Epithelial cell of prostate (primary cell): ENCODE measurements around the gene DOCK9.
A peak's percentile ranks its signal among the peaks of the same experiment; 100 is the strongest.

ENCODE experiments used
- DNase-seq: peaks from one replicate; pipeline ENCODE4 v3.0.0-alpha.2; 2011; ENCODE audit warnings: low read depth, low spot score
- H3K27ac ChIP-seq: fragments of 450-650 bp; 2 replicates; pipeline ENCODE4 v1.5.1; 2017; ENCODE audit warnings: mild to moderate bottlenecking

Gene DOCK9

GRCh38 chr13:98998831-98999638, 21.2 kb upstream of the DOCK9 start:
- no peak for DNase-seq
- H3K27ac ChIP-seq: peak overlapping the region; percentile 66

GRCh38 chr13:98997738-98998641, 20.1 kb upstream of the DOCK9 start:
- no peak for DNase-seq
- H3K27ac ChIP-seq: peak overlapping the region; percentile 66

GRCh38 chr13:98997011-98997730, 19.3 kb upstream of the DOCK9 start:
- H3K27ac ChIP-seq: peak overlapping the region; percentile 66
- DNase-seq: no peak

- DNase-seq: no peak
- H3K27ac ChIP-seq: no peak overlapping the region
These were observed 18.2 kb upstream of the DOCK9 start for GRCh38 chr13:98996046-98996445.

- no peak overlapping the region for H3K27ac ChIP-seq
- no peak for DNase-seq
These were observed 17.0 kb upstream of the DOCK9 start for GRCh38 chr13:98994896-98995295.

GRCh38 chr13:98994080-98994479, 16.2 kb upstream of the DOCK9 start:
- H3K27ac ChIP-seq: no peak overlapping the region
- DNase-seq: no peak

GRCh38 chr13:98992355-98992754, 14.5 kb upstream of the DOCK9 start:
- H3K27ac ChIP-seq: peak overlapping the region; percentile 33

GRCh38 chr13:98990701-98991100, 12.8 kb upstream of the DOCK9 start:
- no peak overlapping the region for H3K27ac ChIP-seq
- no peak for DNase-seq

More at GRCh38 chr13:98992355-98992754, 14.5 kb upstream of the DOCK9 start:
- DNase-seq: no peak

GRCh38 chr13:98989469-98990235, 11.8 kb upstream of the DOCK9 start:
- H3K27ac ChIP-seq: no peak overlapping the region
- DNase-seq: no peak

GRCh38 chr13:98988780-98989179, 10.9 kb upstream of the DOCK9 start:
- H3K27ac ChIP-seq: no peak overlapping the region
- DNase-seq: no peak

GRCh38 chr13:98988277-98988676, 10.4 kb upstream of the DOCK9 start:
- H3K27ac ChIP-seq: no peak overlapping the region
- DNase-seq: no peak

- no peak for DNase-seq
- H3K27ac ChIP-seq: no peak overlapping the region
These were observed 9.4 kb upstream of the DOCK9 start for GRCh38 chr13:98987275-98987674.

GRCh38 chr13:98986226-98986846, 8.5 kb upstream of the DOCK9 start:
- H3K27ac ChIP-seq: no peak overlapping the region

GRCh38 chr13:98985591-98985990, 7.7 kb upstream of the DOCK9 start:
- DNase-seq: no peak
- no peak overlapping the region for H3K27ac ChIP-seq

More at GRCh38 chr13:98986226-98986846, 8.5 kb upstream of the DOCK9 start:
- DNase-seq: no peak

GRCh38 chr13:98984983-98985382, 7.1 kb upstream of the DOCK9 start:
- DNase-seq: no peak
- no peak overlapping the region for H3K27ac ChIP-seq

GRCh38 chr13:98984118-98984517, 6.3 kb upstream of the DOCK9 start:
- DNase-seq: no peak
- peak overlapping the region; percentile 19 for H3K27ac ChIP-seq

- no peak for DNase-seq
- H3K27ac ChIP-seq: no peak overlapping the region
These were observed 5.3 kb upstream of the DOCK9 start for GRCh38 chr13:98983182-98983581.

- DNase-seq: no peak
- H3K27ac ChIP-seq: no peak overlapping the region
These were observed 3.7 kb upstream of the DOCK9 start for GRCh38 chr13:98981369-98982080.
